GM21619 (cell line): ENCODE results near the gene TMPRSS11D.

ENCODE experiments used
- ATAC-seq: cut with Tn5 transposase; IDR thresholded peaks from one replicate; pipeline ENCODE4 v1.9.1; 2021; ENCODE audit not compliant: unreplicated experiment

TMPRSS11D gene

DNA sequence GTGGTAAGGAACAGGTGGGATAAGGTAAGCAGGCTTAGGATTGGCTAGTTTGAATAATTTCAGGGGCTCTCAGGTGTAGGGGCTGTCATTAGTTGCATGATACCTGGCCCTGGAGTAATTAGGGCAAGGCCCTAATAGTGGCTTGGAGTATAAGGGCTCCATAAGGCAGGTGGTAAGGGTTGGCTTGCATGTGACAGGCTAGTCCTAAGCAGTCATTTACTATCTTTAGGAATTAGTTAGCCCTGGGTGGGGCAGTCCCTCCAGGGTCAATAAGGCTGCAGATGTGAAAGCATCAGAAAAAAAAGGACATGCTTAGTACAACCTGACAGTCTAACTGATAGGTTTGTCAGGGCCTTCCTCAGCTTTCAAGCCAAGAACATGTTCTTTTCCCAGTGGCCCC, 7.8 kb upstream of the TMPRSS11D start:
- ATAC-seq: peak; percentile 63

DNA sequence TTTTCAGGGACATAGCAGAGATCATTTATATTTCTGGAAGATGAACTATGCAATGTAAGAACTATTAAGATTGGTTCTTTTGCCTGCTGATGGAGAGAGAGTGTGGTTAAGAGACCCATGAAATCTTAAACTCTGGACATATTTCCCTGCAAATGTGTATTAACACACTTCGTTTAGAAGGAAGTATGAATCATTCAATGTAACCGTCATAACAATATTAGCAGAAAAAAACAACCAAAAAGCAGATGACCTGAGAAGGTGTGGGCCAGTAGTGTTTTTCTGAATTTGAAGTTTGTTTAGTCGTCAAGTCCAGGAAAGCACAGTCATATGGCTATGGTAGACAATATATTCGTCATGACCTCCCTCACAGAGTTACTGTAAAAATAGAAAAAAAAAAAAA, 2.5 kb upstream of the TMPRSS11D start:
- ATAC-seq: no peak

DNA sequence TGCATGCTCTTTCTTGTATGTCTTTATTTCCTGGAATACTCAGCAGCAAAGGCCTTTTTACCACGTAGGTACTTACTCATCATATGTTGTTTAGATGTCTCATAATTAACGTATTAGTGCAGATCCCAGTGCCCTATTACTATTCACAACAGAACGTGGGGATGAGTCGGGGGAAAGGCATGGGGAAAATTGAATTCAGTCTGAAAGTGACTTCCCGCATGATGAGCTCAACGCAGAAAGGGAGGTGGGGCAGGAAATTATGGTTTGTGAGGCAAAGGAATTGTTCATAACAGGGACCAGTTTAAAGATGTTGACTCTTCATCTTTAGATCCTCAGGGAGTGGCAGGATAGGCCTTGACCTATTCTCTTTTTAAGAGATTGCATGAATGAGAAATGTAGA, 2.0 kb upstream of the TMPRSS11D start:
- ATAC-seq: no peak

DNA sequence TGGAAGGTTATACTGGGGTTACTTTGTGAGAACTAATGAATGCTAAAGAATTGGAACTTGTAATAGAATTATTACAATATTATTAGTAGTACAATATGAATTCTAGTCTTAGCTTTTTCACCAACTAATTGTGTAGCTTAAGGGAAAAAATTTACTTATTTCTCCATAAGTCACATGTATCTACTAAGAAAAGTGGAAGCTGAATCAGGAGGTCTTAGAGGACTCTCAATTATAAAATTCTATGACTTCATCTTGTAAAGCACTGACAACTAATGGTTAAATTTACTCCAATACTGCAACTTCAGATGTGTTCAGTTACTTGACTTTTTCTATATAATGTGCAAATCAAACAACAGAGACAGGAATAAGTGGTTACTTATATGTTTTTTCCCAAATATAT, 899 bp upstream of the TMPRSS11D start:
- no peak for ATAC-seq

DNA sequence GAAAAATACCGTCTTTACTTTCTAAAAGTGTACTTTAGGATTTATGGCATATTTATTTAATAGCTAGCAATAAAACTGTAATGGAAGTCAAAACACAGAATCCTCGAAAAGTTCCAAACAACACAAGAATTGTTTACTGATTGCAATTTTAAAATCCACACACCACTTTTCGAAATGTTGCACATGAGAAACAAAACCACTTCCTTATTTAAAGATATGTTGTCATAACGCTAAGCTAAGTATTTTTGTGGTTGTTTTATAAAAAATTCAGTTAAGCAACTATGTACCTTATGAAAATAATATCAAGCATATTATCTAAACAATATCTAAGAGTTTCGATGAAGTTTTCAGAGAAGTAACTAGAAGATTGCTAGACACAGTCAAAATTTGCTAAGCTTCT, 344 bp downstream of the TMPRSS11D start:
- ATAC-seq: no peak

DNA sequence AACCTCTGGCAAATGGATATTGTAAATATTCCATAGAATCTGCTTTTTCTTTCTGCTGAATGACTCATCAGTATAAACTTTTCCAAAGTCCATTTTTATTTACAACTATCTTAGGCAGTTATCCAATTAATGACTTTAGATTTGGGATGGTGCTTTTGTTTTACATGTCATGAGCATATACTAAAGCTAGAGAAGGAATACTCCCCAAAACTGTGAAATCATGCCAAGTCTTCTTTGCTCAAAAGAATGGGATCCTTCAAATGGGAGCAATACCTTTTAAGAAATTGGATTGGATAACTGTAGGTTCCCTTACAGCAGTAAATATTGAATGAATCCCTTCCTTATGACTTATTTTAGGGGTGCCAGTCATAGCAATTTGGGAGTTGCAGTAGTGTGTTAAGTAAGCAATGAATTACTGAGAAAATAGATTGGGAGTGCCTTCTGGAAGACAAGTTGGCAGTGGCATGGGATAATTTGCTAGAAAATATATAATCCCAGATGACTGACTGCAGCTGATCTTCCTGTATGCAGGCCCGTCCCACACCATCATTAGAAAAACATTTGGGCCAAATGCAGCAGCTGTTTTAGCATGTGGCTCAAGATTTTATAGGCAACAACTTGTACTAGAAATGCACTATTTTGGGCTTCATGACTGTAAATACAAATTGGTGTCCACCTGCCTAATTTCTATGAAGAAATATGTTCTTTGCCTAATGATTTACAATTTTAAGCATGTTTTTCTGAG, 2.8 kb downstream of the TMPRSS11D start:
- no peak for ATAC-seq

DNA sequence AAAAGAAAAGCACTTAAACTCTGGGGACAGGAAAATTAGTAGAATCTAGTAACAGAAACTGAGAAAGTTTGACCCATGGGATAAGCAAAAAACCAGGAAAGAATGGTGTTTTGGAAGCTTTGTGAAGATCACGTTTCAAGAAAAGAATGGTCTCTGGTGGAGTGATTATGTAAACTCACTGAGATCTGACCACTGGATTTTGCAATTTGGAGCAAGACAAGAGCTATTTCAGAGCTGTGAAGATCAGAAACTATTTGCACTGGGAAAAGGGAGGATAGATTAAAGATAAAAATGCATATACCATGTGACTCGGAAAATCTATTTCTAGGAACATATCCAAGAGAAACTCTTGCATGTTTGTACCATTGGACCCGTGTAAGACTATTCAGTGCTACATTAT, 4.3 kb downstream of the TMPRSS11D start:
- ATAC-seq: no peak

DNA sequence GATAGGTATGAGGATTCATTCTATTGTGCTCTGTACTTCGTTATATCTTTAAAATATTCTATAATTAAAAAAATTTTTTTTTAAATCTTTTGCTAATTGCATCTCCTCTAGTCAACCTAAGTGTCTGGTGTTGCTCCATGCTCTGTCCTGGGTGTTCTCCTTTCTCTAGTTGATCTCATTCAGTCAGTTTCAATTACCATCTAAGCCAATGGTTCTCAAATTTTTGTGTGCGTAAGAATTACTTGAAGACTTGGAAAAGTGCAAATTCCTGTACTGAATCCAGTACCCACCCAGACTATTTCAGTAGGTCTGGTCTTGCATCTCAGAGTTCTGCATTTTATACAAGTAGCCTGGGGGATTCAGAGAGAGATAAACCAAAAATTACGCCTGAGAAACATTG, 6.7 kb downstream of the TMPRSS11D start:
- ATAC-seq: no peak

DNA sequence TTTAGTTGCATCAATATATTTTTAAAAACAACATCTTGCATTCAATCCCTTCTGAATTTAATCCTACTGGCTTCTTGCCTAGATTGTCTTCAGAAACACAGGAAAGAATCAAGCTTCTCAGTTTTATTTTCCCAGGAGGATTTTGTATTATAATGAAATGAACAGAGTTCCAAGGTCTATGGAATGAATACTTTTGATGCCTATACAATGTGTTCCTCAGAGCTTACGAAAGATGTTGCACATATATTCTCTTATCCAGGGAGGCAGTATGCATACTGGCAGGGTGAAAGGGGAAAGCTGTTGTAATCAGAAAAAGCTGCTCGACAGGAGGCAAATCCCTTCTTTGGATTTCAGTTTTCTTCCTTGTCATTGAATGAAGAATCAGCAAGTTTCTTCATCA, 8.8 kb downstream of the TMPRSS11D start:
- no peak for ATAC-seq

DNA sequence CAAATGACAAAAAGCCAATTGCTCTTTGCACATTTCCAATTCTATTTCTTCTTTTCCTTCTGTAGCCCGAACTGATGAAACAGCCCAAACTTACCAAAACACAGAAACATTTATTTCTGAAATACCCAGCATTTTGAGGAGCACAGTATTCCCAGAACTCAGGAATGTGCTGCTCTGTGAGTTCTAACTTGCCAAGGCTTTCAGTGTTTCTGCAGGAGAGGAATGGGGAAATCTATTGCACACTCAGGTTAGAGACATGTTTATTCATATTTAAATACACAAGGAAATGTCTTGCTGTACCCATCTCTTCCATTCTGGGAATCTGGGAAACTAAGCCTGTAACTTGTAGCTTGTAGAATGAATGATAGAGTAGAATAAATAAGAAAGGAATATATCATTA, 10.7 kb downstream of the TMPRSS11D start:
- ATAC-seq: no peak

DNA sequence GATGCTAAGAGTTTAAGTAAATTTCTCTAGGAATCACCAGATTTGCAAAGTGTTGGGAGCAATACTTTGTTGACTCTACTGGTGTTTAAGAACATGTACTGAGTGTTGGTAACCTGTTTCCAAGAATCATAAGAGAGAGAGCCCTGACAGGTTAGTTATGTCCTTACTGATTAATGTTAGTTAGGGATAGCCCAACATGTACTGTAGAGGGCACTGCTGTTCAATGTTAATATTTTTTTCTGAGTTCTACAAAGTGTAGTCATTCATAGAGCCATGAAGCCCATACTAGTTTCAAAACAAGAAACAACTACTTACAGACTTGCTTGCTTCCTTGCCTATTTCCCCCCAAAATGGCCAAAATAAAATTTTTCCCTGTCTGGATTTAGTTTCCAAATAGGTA, 11.9 kb downstream of the TMPRSS11D start:
- ATAC-seq: peak; percentile 95

DNA sequence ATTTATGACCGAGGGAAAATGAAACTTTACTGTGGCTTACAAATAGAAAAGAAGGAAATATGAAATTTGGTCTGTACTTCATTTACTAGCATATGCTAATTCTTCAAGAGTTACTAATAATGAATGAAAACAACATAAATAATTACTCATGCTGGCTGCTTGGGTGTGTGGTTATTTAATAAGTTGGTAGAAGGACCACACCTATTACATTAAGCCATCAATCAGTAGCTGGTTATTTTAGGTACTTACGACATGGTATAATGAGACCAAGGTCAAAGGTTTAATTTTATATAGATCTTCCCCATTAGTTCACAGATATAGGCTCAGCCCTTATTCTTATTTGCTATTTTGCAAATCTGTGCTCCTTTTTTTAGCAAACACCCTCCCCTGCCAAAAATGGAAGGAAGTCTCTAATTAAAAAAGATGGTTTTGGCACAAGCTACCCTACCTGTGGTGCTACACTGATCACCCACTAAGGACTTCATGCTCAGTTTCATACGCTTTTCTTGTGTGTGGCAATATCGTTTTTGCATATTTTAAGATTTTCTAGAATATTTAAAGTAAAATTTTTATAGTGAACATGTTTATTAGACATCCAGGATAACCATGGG, 14.1 kb downstream of the TMPRSS11D start:
- no peak for ATAC-seq

DNA sequence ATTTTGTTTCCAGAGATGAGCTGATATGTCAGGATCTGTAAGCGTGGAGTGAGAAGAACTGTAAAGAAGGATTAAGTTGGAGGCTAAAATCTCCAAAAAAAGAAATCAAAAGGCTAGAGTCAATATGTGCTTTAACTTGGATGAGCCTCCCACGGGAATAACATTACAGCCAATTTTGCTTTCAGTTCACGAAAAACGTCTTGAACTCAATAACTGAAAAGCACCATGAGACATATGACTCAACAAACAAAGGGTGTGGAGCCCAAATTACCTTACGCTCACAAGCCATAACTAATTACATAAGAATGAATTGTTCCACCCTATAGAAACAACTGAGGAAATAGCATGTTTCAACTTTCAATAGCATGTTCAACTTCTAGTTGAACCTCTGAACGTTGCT, 22.3 kb downstream of the TMPRSS11D start:
- ATAC-seq: no peak

DNA sequence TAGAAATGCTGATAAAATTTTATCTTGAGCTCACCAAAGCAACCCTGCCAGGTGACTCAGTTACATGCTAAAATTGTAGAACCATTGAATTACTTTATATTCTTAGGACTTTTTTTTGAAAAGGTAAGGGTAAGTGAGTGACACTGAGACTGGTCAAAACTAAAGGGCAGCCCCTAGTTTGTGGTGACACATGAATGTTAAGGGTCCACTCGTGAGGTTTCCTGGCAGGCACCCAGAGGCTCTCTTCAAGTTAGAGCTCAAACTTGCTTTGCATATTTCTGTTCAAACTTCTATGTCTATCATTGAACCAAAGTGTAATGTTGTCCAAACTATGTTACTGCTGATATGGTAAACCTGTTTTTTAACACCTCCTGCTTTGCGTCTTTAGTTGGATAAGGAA, 30.5 kb downstream of the TMPRSS11D start:
- ATAC-seq: no peak

DNA sequence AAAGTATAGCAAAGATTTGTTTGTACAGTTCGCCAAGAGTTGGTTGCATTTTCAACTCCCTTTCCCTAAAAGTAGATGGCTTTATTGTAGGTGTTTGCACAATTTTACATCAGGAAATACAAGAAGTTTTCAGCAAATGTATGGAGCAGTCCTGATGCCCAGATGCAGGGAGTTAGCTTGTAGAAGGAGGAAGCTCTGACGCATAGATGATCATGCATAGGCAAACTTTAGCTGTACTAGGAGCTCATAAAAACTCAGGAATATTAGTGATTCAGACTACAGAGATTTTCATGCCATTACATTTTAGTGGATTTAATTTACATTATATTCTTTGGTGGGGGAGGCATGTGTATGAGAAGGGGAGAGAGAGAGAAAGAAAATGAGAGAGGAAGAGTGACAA, 62.9 kb downstream of the TMPRSS11D start:
- ATAC-seq: no peak

DNA sequence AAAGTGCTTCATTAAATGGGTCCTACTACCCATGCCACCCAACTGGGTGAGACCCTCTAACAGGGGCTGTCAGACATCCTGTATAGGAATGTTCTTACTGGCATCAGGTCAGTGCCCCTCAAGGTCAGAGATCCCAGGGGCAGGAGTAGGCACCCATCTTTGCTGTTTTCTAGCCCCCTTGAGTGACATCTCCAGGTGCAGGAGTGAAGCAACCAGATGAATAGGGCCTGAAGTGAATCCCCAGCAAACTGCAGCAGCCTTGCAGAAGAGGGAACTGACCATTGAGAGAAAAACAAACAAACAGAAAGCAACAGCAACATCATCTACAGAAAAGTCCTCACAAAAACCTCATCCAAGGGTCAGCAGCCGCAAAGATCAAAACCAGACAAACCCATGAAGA, 73.8 kb downstream of the TMPRSS11D start:
- no peak for ATAC-seq

DNA sequence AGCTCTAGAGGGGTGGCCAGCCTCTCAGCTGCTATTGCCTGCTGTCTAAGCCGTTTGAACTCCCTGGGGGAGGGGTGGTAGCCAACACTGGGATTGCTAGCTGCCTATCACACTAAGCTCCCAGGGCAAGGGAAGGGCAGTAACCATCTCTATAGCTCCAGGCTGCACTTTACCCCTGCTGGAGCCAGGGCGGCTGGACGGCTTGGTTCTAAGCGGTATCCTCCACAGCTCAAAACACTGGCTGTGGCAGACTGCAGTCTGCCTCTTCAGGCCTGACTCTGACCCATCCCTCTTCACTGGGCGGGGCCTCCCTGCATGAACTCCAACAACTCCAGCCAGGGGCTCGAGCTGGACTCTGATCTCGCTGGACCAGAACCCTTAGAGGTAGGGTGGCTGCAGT, 74.3 kb downstream of the TMPRSS11D start:
- ATAC-seq: no peak

DNA sequence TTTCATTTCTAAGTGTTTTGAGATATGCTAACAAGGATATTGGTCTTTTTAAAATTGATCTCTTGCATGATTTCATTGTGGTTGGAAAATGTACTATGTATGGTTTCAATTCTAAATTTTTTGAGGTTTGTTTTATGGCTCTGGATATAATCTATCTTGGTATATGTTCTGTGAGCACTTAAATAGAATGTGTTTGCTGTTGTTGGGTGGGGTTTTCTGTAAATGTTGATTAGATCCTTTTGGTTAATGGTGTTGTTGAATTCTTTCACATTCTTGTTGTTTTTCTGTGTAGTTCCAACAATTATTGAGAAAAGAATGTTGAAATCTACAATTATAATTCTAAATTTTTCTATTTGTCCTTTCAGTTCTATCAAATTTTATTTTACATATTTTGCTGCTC, 87.0 kb downstream of the TMPRSS11D start:
- no peak for ATAC-seq

DNA sequence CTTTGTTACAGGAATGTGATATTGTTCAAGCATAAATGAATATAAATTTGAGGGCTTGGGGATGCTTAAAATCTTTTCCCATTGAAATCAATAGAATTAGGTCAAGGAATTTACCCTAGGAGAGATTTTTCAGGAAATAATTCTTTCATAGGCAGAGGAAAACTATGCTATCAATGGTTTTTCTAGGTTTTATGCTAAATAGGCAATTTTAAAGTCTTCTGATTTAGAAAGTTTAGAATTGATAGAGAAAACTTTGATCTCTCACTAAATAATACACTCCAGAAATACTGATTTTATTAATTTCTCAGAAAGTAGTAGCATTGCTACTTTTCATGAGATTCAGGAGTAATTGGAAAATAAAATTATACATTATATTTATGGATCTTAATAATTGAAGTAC, 93.1 kb downstream of the TMPRSS11D start:
- ATAC-seq: no peak

DNA sequence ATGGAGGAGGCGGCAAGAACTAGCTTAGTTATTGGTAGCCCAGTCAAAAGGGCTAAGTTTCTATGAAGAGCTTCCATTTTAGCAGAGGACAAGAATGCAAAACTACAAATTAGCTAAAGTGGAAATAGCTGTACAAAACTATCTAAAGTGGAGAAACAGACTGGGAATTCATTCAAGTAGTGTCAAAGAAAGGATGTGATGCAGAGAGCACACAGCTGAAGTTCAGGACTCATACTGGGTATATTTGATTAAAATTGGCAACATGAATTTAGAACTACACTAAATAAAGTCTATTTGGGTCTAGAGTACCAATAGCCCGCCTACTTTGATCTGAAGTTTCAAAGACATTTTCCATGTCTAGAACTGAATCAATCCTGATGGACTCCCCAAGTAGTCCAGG, 96.5 kb downstream of the TMPRSS11D start:
- no peak for ATAC-seq

DNA sequence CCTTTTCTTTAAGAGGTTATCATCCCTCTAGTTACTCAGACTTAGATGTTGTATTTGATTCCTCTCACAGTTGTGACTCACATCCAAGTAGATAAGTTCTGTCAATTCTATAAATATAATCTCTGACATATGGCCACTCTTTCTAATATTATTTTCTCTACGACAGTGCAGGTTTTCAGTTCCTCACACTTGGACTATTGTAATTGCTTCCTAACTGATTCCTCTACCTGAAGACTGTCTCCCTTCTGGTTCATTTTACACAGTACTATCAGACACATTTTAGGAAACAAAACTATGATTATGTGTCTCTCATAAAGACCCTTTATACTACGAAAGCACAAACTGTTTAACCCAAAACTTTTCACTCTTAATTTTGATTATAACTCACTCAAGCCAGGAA, 98.3 kb downstream of the TMPRSS11D start:
- ATAC-seq: no peak

DNA sequence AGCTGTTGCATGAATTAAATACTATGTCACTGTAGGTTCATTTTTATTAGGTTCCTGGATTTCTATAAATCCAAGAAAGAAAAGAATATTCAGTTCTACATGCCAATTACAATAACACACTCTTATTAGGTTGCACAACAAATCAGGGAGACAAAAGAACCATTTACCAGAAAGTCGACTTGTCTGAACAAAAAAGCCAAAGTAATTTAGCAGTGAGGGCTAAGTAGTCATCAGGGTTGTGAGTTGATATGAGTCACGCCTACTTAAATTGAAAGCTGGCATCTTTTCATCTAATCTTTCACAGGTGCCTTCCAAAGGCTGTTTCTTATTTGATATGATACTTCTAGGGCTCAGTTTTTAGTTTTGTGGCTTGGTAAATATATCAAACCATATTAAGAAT, 104.2 kb downstream of the TMPRSS11D start:
- ATAC-seq: no peak

DNA sequence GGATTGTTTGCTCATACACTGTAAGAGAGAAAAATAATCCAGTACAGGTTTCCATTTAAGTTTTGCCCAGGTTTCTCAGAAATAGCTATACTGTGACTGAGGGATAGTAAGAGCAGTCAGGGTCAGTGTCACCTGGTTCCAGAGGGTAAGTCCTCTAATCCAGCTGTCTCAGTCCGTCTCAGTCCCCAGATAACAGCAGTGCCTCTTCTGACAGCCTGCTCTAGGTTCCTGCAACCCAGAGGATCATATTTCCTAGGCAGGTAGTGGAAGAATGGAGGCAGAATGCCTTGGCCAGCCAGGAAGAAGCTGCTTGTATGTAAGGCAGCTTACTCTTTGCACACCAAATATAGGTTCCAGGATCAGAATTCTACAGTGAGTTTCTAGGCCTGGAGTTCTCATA, 107.1 kb downstream of the TMPRSS11D start:
- ATAC-seq: no peak
